Activated naive CD8-positive, alpha-beta T cell treated with anti-CD3 and anti-CD28 coated beads, Interleukin-2, amount 50 U/mL, for 24 hours (primary cell): ENCODE measurements around the gene ITPR1.
A peak's percentile ranks its signal among the peaks of the same experiment; 100 is the strongest.

Source experiments
- ATAC-seq: fragments of 150-1000 bp; cut with Tn5 transposase; one replicate; pipeline ENCODE4 v1.10.0; 2021
- DNase-seq: peaks from one replicate; pipeline ENCODE4 v3.0.0; 2021
- H3K27ac Mint-ChIP-seq: one replicate; pipeline ENCODE4 v1.8.0; 2021; ENCODE audit warnings: mild to moderate bottlenecking, mixed read lengths
- H3K27me3 Mint-ChIP-seq: one replicate; pipeline ENCODE4 v1.8.0; 2021; ENCODE audit warnings: mixed read lengths
- H3K36me3 Mint-ChIP-seq: one replicate; pipeline ENCODE4 v1.8.0; 2021; ENCODE audit warnings: low read depth, mixed read lengths
- H3K4me1 Mint-ChIP-seq: one replicate; pipeline ENCODE4 v1.8.0; 2021; ENCODE audit warnings: mixed read lengths
- H3K4me3 Mint-ChIP-seq: one replicate; pipeline ENCODE4 v1.8.0; 2021; ENCODE audit warnings: mild to moderate bottlenecking, moderate library complexity, mixed read lengths
- H3K9me3 Mint-ChIP-seq: one replicate; pipeline ENCODE4 v1.8.0; 2021; ENCODE audit warnings: mixed read lengths

The ITPR1 gene

GRCh38 chr3:4509983-4510755 is 17.0 kb downstream of the ITPR1 start:
- Mint-ChIP-seq H3K27me3 (no peaks in the 10 kb centered on the region), H3K27ac (no peak overlapping the region), H3K36me3 (peaks cover 16% of the 10 kb centered on the region), H3K9me3 (no peaks in the 10 kb centered on the region), H3K4me3 (no peak overlapping the region), H3K4me1 (peaks cover 58% of the 10 kb centered on the region)
- ATAC-seq (no peak), DNase-seq (no peak)

- H3K27ac Mint-ChIP-seq: no peak overlapping the region
- DNase-seq: no peak
- no peak overlapping the region for H3K4me3 Mint-ChIP-seq
- no peak for ATAC-seq
- H3K27me3 Mint-ChIP-seq: no peaks in the 10 kb centered on the region
- peaks cover 55% of the 10 kb centered on the region for H3K4me1 Mint-ChIP-seq
- peaks cover 16% of the 10 kb centered on the region for H3K36me3 Mint-ChIP-seq
- H3K9me3 Mint-ChIP-seq: no peaks in the 10 kb centered on the region
Measured at GRCh38 chr3:4511491-4512262, 18.5 kb downstream of the ITPR1 start.

GRCh38 chr3:4512895-4513616 is 19.9 kb downstream of the ITPR1 start:
- H3K9me3 Mint-ChIP-seq: no peaks in the 10 kb centered on the region
- H3K4me1 Mint-ChIP-seq: peaks cover 53% of the 10 kb centered on the region
- H3K36me3 Mint-ChIP-seq: peaks cover 22% of the 10 kb centered on the region
- no peak for DNase-seq
- no peak for ATAC-seq
- H3K27ac Mint-ChIP-seq: peak overlapping the region; percentile 29
- no peak overlapping the region for H3K4me3 Mint-ChIP-seq
- H3K27me3 Mint-ChIP-seq: no peaks in the 10 kb centered on the region

- H3K9me3 Mint-ChIP-seq: no peaks in the 10 kb centered on the region
- no peak overlapping the region for H3K27ac Mint-ChIP-seq
- DNase-seq: no peak
- ATAC-seq: no peak
- peaks cover 15% of the 10 kb centered on the region for H3K36me3 Mint-ChIP-seq
- H3K4me1 Mint-ChIP-seq: peaks cover 54% of the 10 kb centered on the region
- no peaks in the 10 kb centered on the region for H3K27me3 Mint-ChIP-seq
- no peak overlapping the region for H3K4me3 Mint-ChIP-seq
Measured at GRCh38 chr3:4514321-4514720, 21.2 kb downstream of the ITPR1 start.

GRCh38 chr3:4514916-4515315 is 21.8 kb downstream of the ITPR1 start:
- Mint-ChIP-seq H3K4me1 (peaks cover 59% of the 10 kb centered on the region), H3K27me3 (no peaks in the 10 kb centered on the region), H3K9me3 (no peaks in the 10 kb centered on the region), H3K27ac (peak overlapping the region; percentile 61), H3K4me3 (no peak overlapping the region), H3K36me3 (peaks cover 17% of the 10 kb centered on the region)
- ATAC-seq (no peak), DNase-seq (no peak)

- H3K27ac Mint-ChIP-seq: peak overlapping the region; percentile 10
- peaks cover 61% of the 10 kb centered on the region for H3K4me1 Mint-ChIP-seq
- no peaks in the 10 kb centered on the region for H3K9me3 Mint-ChIP-seq
- DNase-seq: no peak
- peaks cover 14% of the 10 kb centered on the region for H3K36me3 Mint-ChIP-seq
- no peak overlapping the region for H3K4me3 Mint-ChIP-seq
- no peaks in the 10 kb centered on the region for H3K27me3 Mint-ChIP-seq
- no peak for ATAC-seq
Measured at GRCh38 chr3:4515916-4516579, 22.9 kb downstream of the ITPR1 start.

- Mint-ChIP-seq H3K9me3 (no peaks in the 10 kb centered on the region), H3K27ac (no peak overlapping the region), H3K27me3 (no peaks in the 10 kb centered on the region), H3K36me3 (peaks cover 14% of the 10 kb centered on the region), H3K4me1 (peaks cover 56% of the 10 kb centered on the region), H3K4me3 (no peak overlapping the region)
- DNase-seq (no peak), ATAC-seq (no peak)
Measured at GRCh38 chr3:4517093-4517492, 23.9 kb downstream of the ITPR1 start.

- Mint-ChIP-seq H3K36me3 (peaks cover 18% of the 10 kb centered on the region), H3K4me3 (no peak overlapping the region)
- no peak for ATAC-seq
Measured at GRCh38 chr3:4517643-4518311, 24.6 kb downstream of the ITPR1 start.

GRCh38 chr3:4520033-4520816 is 27.1 kb downstream of the ITPR1 start:
- Mint-ChIP-seq H3K27me3 (no peaks in the 10 kb centered on the region), H3K4me1 (peaks cover 54% of the 10 kb centered on the region), H3K9me3 (no peaks in the 10 kb centered on the region), H3K27ac (no peak overlapping the region), H3K4me3 (no peak overlapping the region), H3K36me3 (peaks cover 35% of the 10 kb centered on the region)
- DNase-seq (no peak), ATAC-seq (no peak)

More at GRCh38 chr3:4517643-4518311, 24.6 kb downstream of the ITPR1 start:
- Mint-ChIP-seq H3K4me1 (peaks cover 50% of the 10 kb centered on the region), H3K9me3 (no peaks in the 10 kb centered on the region), H3K27me3 (no peaks in the 10 kb centered on the region), H3K27ac (peak overlapping the region; percentile 39)
- no peak for DNase-seq

- ATAC-seq (no peak), DNase-seq (no peak)
- H3K27me3 Mint-ChIP-seq: no peaks in the 10 kb centered on the region
- H3K4me1 Mint-ChIP-seq: peaks cover 42% of the 10 kb centered on the region
- H3K27ac Mint-ChIP-seq: no peak overlapping the region
- no peaks in the 10 kb centered on the region for H3K9me3 Mint-ChIP-seq
- no peak overlapping the region for H3K4me3 Mint-ChIP-seq
- H3K36me3 Mint-ChIP-seq: peaks cover 41% of the 10 kb centered on the region
Measured at GRCh38 chr3:4522947-4523346, 29.8 kb downstream of the ITPR1 start.

- Mint-ChIP-seq H3K27ac (no peak overlapping the region), H3K4me3 (no peak overlapping the region), H3K27me3 (no peaks in the 10 kb centered on the region), H3K9me3 (no peaks in the 10 kb centered on the region), H3K4me1 (peaks cover 34% of the 10 kb centered on the region), H3K36me3 (peaks cover 39% of the 10 kb centered on the region)
- no peak for DNase-seq
- ATAC-seq: no peak
Measured at GRCh38 chr3:4523710-4524698, 30.9 kb downstream of the ITPR1 start.

GRCh38 chr3:4525560-4526223 is 32.5 kb downstream of the ITPR1 start:
- H3K27ac Mint-ChIP-seq: no peak overlapping the region
- no peak for ATAC-seq
- no peaks in the 10 kb centered on the region for H3K9me3 Mint-ChIP-seq
- H3K4me3 Mint-ChIP-seq: no peak overlapping the region
- H3K27me3 Mint-ChIP-seq: no peaks in the 10 kb centered on the region
- peaks cover 25% of the 10 kb centered on the region for H3K4me1 Mint-ChIP-seq
- peaks cover 31% of the 10 kb centered on the region for H3K36me3 Mint-ChIP-seq
- no peak for DNase-seq
